Astrocyte (in vitro differentiated cells and primary cell): ENCODE measurements around the gene CIITA. TPM values are rescaled to one million over a fixed set of nuclear protein-coding genes. Genes with fewer than 3 reads are reported as not detected.

Source experiments
- DNase-seq: peaks from one replicate; pipeline ENCODE4 v3.0.0-alpha.2; 2010; ENCODE audit warnings: low read depth
- FAIRE-seq: peaks from 2 replicates; lab custom pipeline; 2011; peaks lifted over from hg19 to GRCh38; lab: Jason Lieb, UNC
- H2AFZ ChIP-seq: 2 replicates; pipeline ENCODE4 v1.6.0; 2012; ENCODE audit warnings: low read depth, low read length, inconsistent platforms
- H3K27ac ChIP-seq: 2 replicates; pipeline ENCODE4 v1.5.1; 2011; ENCODE audit warnings: low read depth, low read length, inconsistent platforms
- H3K27me3 ChIP-seq: 2 replicates; pipeline ENCODE4 v1.6.0; 2011; ENCODE audit warnings: low read length, inconsistent platforms; ENCODE audit not compliant: insufficient read depth
- H3K36me3 ChIP-seq: 2 replicates; pipeline ENCODE4 v1.5.1; 2011; ENCODE audit warnings: low read length, inconsistent platforms; ENCODE audit not compliant: insufficient read depth
- H3K4me1 ChIP-seq: 2 replicates; pipeline ENCODE4 v1.5.1; 2011; ENCODE audit warnings: low read length, inconsistent platforms; ENCODE audit not compliant: insufficient read depth
- H3K4me2 ChIP-seq: 2 replicates; pipeline ENCODE4 v1.6.0; 2012; ENCODE audit warnings: low read length, inconsistent platforms
- H3K4me3 ChIP-seq: 2 replicates; pipeline ENCODE4 v1.5.1; 2011; ENCODE audit warnings: low read depth, mild to moderate bottlenecking, low read length, inconsistent platforms; ENCODE audit not compliant: insufficient read depth
- H3K79me2 ChIP-seq: 2 replicates; pipeline ENCODE4 v1.6.0; 2012; ENCODE audit warnings: mild to moderate bottlenecking, low read length, inconsistent platforms; ENCODE audit not compliant: insufficient read depth
- H3K9ac ChIP-seq: 2 replicates; pipeline ENCODE4 v1.6.0; 2012; ENCODE audit warnings: mild to moderate bottlenecking, low read length, inconsistent platforms
- H3K9me3 ChIP-seq: 2 replicates; pipeline ENCODE4 v1.5.1; 2012; ENCODE audit warnings: low read depth, mild to moderate bottlenecking, low read length, inconsistent platforms; ENCODE audit not compliant: insufficient read depth
- H4K20me1 ChIP-seq: 2 replicates; pipeline ENCODE4 v1.6.0; 2012; ENCODE audit warnings: low read length, inconsistent platforms; ENCODE audit not compliant: insufficient read depth
- H3K27ac Mint-ChIP-seq: one replicate; pipeline ENCODE4 v1.8.0; 2021; ENCODE audit warnings: mild to moderate bottlenecking, mixed read lengths; ENCODE audit not compliant: unreplicated experiment
- H3K27me3 Mint-ChIP-seq: one replicate; pipeline ENCODE4 v1.8.0; 2021; ENCODE audit warnings: low read depth, mixed read lengths; ENCODE audit not compliant: unreplicated experiment
- H3K36me3 Mint-ChIP-seq: one replicate; pipeline ENCODE4 v1.8.0; 2021; ENCODE audit warnings: low read depth, mixed read lengths; ENCODE audit not compliant: unreplicated experiment
- H3K4me1 Mint-ChIP-seq: one replicate; pipeline ENCODE4 v1.8.0; 2021; ENCODE audit warnings: low read depth, mixed read lengths; ENCODE audit not compliant: unreplicated experiment
- H3K4me3 Mint-ChIP-seq: one replicate; pipeline ENCODE4 v1.8.0; 2021; ENCODE audit warnings: mild to moderate bottlenecking, moderate library complexity, mixed read lengths; ENCODE audit not compliant: unreplicated experiment
- H3K9me3 Mint-ChIP-seq: one replicate; pipeline ENCODE4 v1.8.0; 2021; ENCODE audit warnings: mild to moderate bottlenecking, mixed read lengths; ENCODE audit not compliant: unreplicated experiment
- CTCF ChIP-seq: IDR thresholded peaks from 2 replicates; pipeline ENCODE4 v1.5.1; 2011; ENCODE audit warnings: low read depth, mild to moderate bottlenecking, inconsistent platforms, low read length, moderate library complexity; ENCODE audit not compliant: insufficient read depth
- EZH2 ChIP-seq: IDR thresholded peaks from 2 replicates; pipeline ENCODE4 v1.6.1; 2012; ENCODE audit warnings: mild to moderate bottlenecking, low read length, inconsistent platforms; ENCODE audit not compliant: insufficient read depth
- total RNA-seq: library from RNA; stranded (reverse); gene quantifications from 2 replicates; pipeline ENCODE4 v1.2.1, GENCODE V29; 2021

Gene CIITA
- total RNA-seq, 1 donor from 2014 or later: not detected

GRCh38 chr16:10922328-10923145 lies 45.5 kb downstream of the CIITA start:
- no peak for FAIRE-seq
- no peak overlapping the region for H2AFZ ChIP-seq
- no peak overlapping the region for H3K9ac ChIP-seq

GRCh38 chr16:10923146-10923649 lies 46.2 kb downstream of the CIITA start:
- H3K9ac ChIP-seq: no peak overlapping the region
- H3K27ac ChIP-seq: no peak overlapping the region
- Mint-ChIP-seq H3K4me1 (no peaks in the 10 kb centered on the region), H3K36me3 (peaks cover 10% of the 10 kb centered on the region), H3K27me3 (no peaks in the 10 kb centered on the region), H3K4me3 (no peak overlapping the region), H3K9me3 (peaks cover 2% of the 10 kb centered on the region), H3K27ac (no peak overlapping the region)
- H3K4me3 ChIP-seq: no peak overlapping the region
- H3K4me2 ChIP-seq: no peak overlapping the region
- peaks cover 12% of the 10 kb centered on the region for H3K36me3 ChIP-seq
- H3K27me3 ChIP-seq: no peaks in the 10 kb centered on the region
- peaks cover 10% of the 10 kb centered on the region for H3K4me1 ChIP-seq
- TF ChIP-seq CTCF (no peak), EZH2 (no peak)
- no peaks in the 10 kb centered on the region for H3K79me2 ChIP-seq
- FAIRE-seq (no peak), DNase-seq (no peak)
- no peaks in the 10 kb centered on the region for H3K9me3 ChIP-seq
- no peak overlapping the region for H2AFZ ChIP-seq
- peaks cover 12% of the 10 kb centered on the region for H4K20me1 ChIP-seq

More at GRCh38 chr16:10922328-10923145, 45.5 kb downstream of the CIITA start:
- H3K4me1 Mint-ChIP-seq: no peaks in the 10 kb centered on the region
- H3K4me3 Mint-ChIP-seq: no peak overlapping the region
- Histone ChIP-seq H3K4me2 (peak overlapping the region; percentile 7), H3K79me2 (no peaks in the 10 kb centered on the region), H3K4me3 (no peak overlapping the region), H3K27ac (no peak overlapping the region), H4K20me1 (peaks cover 12% of the 10 kb centered on the region), H3K9me3 (no peaks in the 10 kb centered on the region), H3K36me3 (peaks cover 8% of the 10 kb centered on the region), H3K27me3 (no peaks in the 10 kb centered on the region), H3K4me1 (peaks cover 10% of the 10 kb centered on the region)
- TF ChIP-seq EZH2 (no peak), CTCF (no peak)
- H3K9me3 Mint-ChIP-seq: peaks cover 2% of the 10 kb centered on the region
- no peak overlapping the region for H3K27ac Mint-ChIP-seq
- H3K27me3 Mint-ChIP-seq: peaks cover 3% of the 10 kb centered on the region
- peaks cover 9% of the 10 kb centered on the region for H3K36me3 Mint-ChIP-seq
- peak; percentile 45 for DNase-seq
